HG02588 (cell line): ENCODE results near the gene BUD23.
"Not testable (repeated sequence)": the region's sequence is repeated elsewhere in the genome, so short reads cannot be mapped to it uniquely, and the experiment has no call there.

Experiments
- ATAC-seq: cut with Tn5 transposase; IDR thresholded peaks from one replicate; pipeline ENCODE4 v1.9.1; 2021; ENCODE audit warnings: mild to moderate bottlenecking, moderate library complexity; ENCODE audit not compliant: unreplicated experiment

Gene BUD23

GRCh38 chr7:73667344-73668102 lies 15.9 kb upstream of the BUD23 start, which contains the start of gene VPS37D:
Gene VPS37D (plus strand): TSS chr7:73667831. CDS start chr7:73667959, 128 bp downstream.
- ATAC-seq: peak; percentile 92

- peak; percentile 3 for ATAC-seq
Measured at GRCh38 chr7:73668103-73668885, 15.1 kb upstream of the BUD23 start.

- ATAC-seq: no peak
Measured at GRCh38 chr7:73668886-73669230, 14.5 kb upstream of the BUD23 start.

- no peak for ATAC-seq
Measured at GRCh38 chr7:73669288-73669701, 14.1 kb upstream of the BUD23 start.

GRCh38 chr7:73669858-73670385 lies 13.5 kb upstream of the BUD23 start:
- ATAC-seq: no peak

GRCh38 chr7:73671322-73671661 lies 12.1 kb upstream of the BUD23 start:
- ATAC-seq: no peak

GRCh38 chr7:73671857-73672445 lies 11.4 kb upstream of the BUD23 start:
- no peak for ATAC-seq

GRCh38 chr7:73674468-73675124 lies 8.8 kb upstream of the BUD23 start:
- no peak for ATAC-seq

GRCh38 chr7:73676062-73676461 lies 7.3 kb upstream of the BUD23 start:
- not testable (repeated sequence) for ATAC-seq

- no peak for ATAC-seq
Measured at GRCh38 chr7:73678862-73679261, 4.5 kb upstream of the BUD23 start.

GRCh38 chr7:73679709-73680108 lies 3.7 kb upstream of the BUD23 start:
- ATAC-seq: no peak

- no peak for ATAC-seq
Measured at GRCh38 chr7:73680501-73680900, 2.9 kb upstream of the BUD23 start.

- no peak for ATAC-seq
Measured at GRCh38 chr7:73681031-73681430, 2.4 kb upstream of the BUD23 start.

GRCh38 chr7:73682745-73683055 lies 697 bp upstream of the BUD23 start:
- no peak for ATAC-seq

GRCh38 chr7:73683788-73684693 lies 644 bp downstream of the BUD23 start:
- no peak for ATAC-seq

- no peak for ATAC-seq
Measured at GRCh38 chr7:73685311-73685710, 1.9 kb downstream of the BUD23 start.

GRCh38 chr7:73688288-73688687 lies 4.9 kb downstream of the BUD23 start:
- ATAC-seq: no peak

- ATAC-seq: no peak
Measured at GRCh38 chr7:73690646-73691045, 7.2 kb downstream of the BUD23 start.

GRCh38 chr7:73696372-73696771 lies 13.0 kb downstream of the BUD23 start:
- ATAC-seq: no peak

- no peak for ATAC-seq
Measured at GRCh38 chr7:73698410-73698809, 15.0 kb downstream of the BUD23 start.
